Epithelial cell of esophagus (primary cell): ENCODE measurements around the gene NHSL1.

Experiments
- DNase-seq: peaks from one replicate; pipeline ENCODE4 v3.0.0; 2010; ENCODE audit warnings: low read depth
- H3K4me3 ChIP-seq: 2 replicates; pipeline ENCODE4 v1.5.1; 2011; ENCODE audit warnings: mild to moderate bottlenecking, low read length, control low read depth
- CTCF ChIP-seq: IDR thresholded peaks from 2 replicates; pipeline ENCODE4 v1.5.1; 2011; ENCODE audit warnings: low read depth, mild to moderate bottlenecking, low read length, control low read depth, inconsistent platforms; ENCODE audit not compliant: insufficient read depth; ENCODE audit errors: missing control alignments

Gene NHSL1

DNA sequence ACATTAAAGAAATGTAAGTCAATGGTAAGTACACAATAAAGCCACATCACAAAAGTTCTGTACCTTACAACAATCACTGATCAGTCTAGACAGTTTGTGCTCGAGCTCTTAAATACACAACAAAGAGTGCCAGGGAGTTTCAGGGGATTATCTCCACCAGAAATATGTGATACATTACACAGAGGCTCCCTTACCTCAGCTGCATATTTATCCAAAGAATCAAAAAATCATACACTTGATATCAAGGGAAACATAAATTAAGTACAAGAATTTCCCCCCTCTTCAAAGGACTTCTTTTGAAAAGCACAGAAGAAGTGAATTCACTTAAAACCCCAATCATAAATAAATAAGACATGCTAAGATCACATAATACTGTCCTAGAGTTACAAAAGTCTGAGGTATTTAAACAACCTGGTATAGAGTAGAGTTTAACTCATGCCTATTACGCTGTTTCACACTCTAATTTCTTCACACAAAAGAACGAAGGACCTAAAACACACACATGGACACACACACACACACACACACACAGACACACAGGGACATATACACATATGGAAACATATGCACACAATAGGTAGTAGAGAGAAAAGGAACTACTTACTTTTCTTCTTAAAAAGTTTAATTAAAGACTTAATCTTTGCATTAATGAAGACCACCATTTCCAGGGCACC is 528 bp downstream of the NHSL1 start:
- no peak for DNase-seq
- H3K4me3 ChIP-seq, result peak overlapping the region; percentile 41
- TF ChIP-seq CTCF, result no peak

- TF ChIP-seq CTCF, result no peak
- H3K4me3 ChIP-seq, result no peak overlapping the region
These were observed 2.0 kb downstream of the NHSL1 start for GRCh38 chr6:138497286-138497685.

GRCh38 chr6:138494312-138494711 is 5.0 kb downstream of the NHSL1 start:
- no peak for DNase-seq
- H3K4me3 ChIP-seq, result no peak overlapping the region
- TF ChIP-seq CTCF, result no peak

More at GRCh38 chr6:138497286-138497685, 2.0 kb downstream of the NHSL1 start:
- no peak for DNase-seq

GRCh38 chr6:138493413-138493812 is 5.9 kb downstream of the NHSL1 start:
- DNase-seq, result peak; percentile 90
- H3K4me3 ChIP-seq, result no peak overlapping the region
- no peak for TF ChIP-seq CTCF

DNA sequence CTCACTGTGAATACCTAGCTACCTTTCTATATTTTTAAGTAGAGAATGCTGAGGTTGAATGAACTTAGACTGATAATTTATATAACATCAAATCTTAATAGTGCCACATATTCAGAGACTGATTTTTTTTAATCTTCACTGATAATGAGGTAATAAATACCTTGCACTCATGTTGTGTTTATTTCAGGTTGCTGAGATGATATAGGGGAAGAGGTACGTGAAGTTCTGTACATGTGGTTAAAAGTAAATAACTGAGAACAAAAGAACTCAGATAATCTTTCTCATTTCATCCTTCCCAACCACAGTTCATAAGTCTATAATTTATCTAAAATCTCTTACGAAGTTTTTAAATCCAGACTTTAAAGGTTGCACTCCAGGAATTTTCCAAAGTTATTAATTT is 6.4 kb downstream of the NHSL1 start:
- DNase-seq, result no peak
- no peak overlapping the region for H3K4me3 ChIP-seq
- TF ChIP-seq CTCF, result no peak

DNA sequence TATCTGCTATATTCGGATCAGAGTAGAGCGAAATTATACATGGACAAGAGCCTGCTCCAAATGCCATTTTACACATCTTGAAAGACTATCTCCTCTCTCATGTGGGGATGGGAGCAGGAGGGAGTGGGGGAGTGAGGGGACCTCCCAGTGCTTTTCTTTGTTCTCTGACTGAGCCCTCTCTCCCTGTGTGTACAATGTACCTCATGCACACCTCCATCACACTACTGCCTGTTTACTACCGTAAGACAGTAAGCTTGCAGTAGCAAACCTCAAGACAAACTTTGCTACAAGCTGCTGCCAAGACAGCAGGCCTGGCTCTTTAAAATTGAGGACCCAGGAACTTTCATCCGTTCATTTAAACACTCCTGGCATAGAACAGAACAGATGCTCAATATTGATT is 7.2 kb downstream of the NHSL1 start:
- no peak overlapping the region for H3K4me3 ChIP-seq
- no peak for DNase-seq
- no peak for TF ChIP-seq CTCF

- TF ChIP-seq CTCF, result no peak
- no peak for DNase-seq
- no peak overlapping the region for H3K4me3 ChIP-seq
These were observed 8.3 kb downstream of the NHSL1 start for GRCh38 chr6:138491017-138491416.
